ENCODE results near the gene FAM53B.

- TF ChIP-seq CTCF (IDR thresholded peaks at IDR 0.05) (no peak), POLR2A (IDR thresholded peaks at IDR 0.05) (no peak)
Measured at GRCh38 chr10:124655191-124656112, 88.7 kb downstream of the FAM53B start.
